ENCODE results near the gene CPNE5. TPM values are rescaled to one million over a fixed set of nuclear protein-coding genes. Genes with fewer than 3 reads are reported as not detected.
A peak's percentile ranks its signal among the peaks of the same experiment; 100 is the strongest.

Gene CPNE5
- total and polyA plus RNA-seq, 9 of the 15 experiments (the other 6 are each of a cell fraction or from before 2014, with no cell fraction given): 0.14 to 1.0 (median 0.46) TPM; not detected in 2

DNA sequence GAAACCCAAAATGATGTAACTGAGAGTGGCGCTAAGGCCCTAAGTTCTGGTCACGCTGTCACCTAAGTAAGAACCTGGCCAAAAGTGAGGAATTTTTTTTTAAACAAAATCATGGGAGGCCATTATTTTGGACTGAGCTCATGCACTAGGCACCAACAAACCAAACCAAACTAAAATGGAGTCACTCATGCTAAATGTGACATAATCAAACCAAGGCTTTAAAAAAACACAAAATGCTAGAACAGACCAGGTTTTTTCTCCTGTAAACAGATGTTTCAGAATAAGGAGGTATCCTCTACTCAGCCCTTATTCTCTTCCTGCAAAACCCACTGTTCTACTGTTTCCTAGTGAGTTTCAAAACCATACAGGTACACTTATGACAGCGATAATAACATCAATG lies 45.4 kb upstream of the CPNE5 start (continued):
- TF ChIP-seq FUS (optimal IDR thresholded peaks at IDR 0.05; ENCODE audit: low read depth, low read length) (no peak), TFAM (CRISPR knock-in tag; conservative IDR thresholded peaks at IDR 0.05) (no peak), TAF1 (IDR thresholded peaks at IDR 0.05; ENCODE audit: control insufficient read depth, extremely low read depth, insufficient read depth, low read length, severe bottlenecking) (no peak), ZNF224 (CRISPR knock-in tag; IDR thresholded peaks at IDR 0.05) (no peak), SIN3A (IDR thresholded peaks at IDR 0.05; ENCODE audit: borderline replicate concordance in 2 of 2, control insufficient read depth in 1 of 2, low read depth in 2 of 2, low read length in 2 of 2) (no peak), POLR2AphosphoS2 (IDR thresholded peaks at IDR 0.05; ENCODE audit: low read length) (no peak), BRCA1 (IDR thresholded peaks at IDR 0.05) (no peak), BRCA1 (CRISPR knock-in tag; IDR thresholded peaks at IDR 0.05) (no peak), EP300 (IDR thresholded peaks at IDR 0.05; ENCODE audit: low read length) (no peak), HMGN3 (IDR thresholded peaks at IDR 0.05; ENCODE audit: borderline replicate concordance, extremely low read depth, insufficient read length, low read depth, low read length) (no peak), EGR1 (conservative IDR thresholded peaks at IDR 0.05) (no peak), ERF (CRISPR knock-in tag; IDR thresholded peaks at IDR 0.05) (no peak), MCM7 (IDR thresholded peaks at IDR 0.05) (no peak)
- TF ChIP-seq, protein P1, sequence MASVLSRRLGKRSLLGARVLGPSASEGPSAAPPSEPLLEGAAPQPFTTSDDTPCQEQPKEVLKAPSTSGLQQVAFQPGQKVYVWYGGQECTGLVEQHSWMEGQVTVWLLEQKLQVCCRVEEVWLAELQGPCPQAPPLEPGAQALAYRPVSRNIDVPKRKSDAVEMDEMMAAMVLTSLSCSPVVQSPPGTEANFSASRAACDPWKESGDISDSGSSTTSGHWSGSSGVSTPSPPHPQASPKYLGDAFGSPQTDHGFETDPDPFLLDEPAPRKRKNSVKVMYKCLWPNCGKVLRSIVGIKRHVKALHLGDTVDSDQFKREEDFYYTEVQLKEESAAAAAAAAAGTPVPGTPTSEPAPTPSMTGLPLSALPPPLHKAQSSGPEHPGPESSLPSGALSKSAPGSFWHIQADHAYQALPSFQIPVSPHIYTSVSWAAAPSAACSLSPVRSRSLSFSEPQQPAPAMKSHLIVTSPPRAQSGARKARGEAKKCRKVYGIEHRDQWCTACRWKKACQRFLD (CRISPR knock-in tag; IDR thresholded peaks at IDR 0.05): peak; percentile 88
- TF ChIP-seq, protein P2, sequence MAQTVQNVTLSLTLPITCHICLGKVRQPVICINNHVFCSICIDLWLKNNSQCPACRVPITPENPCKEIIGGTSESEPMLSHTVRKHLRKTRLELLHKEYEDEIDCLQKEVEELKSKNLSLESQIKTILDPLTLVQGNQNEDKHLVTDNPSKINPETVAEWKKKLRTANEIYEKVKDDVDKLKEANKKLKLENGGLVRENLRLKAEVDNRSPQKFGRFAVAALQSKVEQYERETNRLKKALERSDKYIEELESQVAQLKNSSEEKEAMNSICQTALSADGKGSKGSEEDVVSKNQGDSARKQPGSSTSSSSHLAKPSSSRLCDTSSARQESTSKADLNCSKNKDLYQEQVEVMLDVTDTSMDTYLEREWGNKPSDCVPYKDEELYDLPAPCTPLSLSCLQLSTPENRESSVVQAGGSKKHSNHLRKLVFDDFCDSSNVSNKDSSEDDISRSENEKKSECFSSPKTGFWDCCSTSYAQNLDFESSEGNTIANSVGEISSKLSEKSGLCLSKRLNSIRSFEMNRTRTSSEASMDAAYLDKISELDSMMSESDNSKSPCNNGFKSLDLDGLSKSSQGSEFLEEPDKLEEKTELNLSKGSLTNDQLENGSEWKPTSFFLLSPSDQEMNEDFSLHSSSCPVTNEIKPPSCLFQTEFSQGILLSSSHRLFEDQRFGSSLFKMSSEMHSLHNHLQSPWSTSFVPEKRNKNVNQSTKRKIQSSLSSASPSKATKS (CRISPR knock-in tag; IDR thresholded peaks at IDR 0.05): no peak
- TF ChIP-seq, protein P3, sequence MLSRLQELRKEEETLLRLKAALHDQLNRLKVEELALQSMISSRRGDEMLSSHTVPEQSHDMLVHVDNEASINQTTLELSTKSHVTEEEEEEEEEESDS (CRISPR knock-in tag; IDR thresholded peaks at IDR 0.05): 0 out of 2 replicates have a peak, but pooled peaks have one; percentile 25
- TF ChIP-seq, protein P4, sequence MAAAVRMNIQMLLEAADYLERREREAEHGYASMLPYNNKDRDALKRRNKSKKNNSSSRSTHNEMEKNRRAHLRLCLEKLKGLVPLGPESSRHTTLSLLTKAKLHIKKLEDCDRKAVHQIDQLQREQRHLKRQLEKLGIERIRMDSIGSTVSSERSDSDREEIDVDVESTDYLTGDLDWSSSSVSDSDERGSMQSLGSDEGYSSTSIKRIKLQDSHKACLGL (CRISPR knock-in tag; IDR thresholded peaks at IDR 0.05; ENCODE audit: borderline replicate concordance, poor library complexity, severe bottlenecking): peak; percentile 40
- TF ChIP-seq, protein P5, sequence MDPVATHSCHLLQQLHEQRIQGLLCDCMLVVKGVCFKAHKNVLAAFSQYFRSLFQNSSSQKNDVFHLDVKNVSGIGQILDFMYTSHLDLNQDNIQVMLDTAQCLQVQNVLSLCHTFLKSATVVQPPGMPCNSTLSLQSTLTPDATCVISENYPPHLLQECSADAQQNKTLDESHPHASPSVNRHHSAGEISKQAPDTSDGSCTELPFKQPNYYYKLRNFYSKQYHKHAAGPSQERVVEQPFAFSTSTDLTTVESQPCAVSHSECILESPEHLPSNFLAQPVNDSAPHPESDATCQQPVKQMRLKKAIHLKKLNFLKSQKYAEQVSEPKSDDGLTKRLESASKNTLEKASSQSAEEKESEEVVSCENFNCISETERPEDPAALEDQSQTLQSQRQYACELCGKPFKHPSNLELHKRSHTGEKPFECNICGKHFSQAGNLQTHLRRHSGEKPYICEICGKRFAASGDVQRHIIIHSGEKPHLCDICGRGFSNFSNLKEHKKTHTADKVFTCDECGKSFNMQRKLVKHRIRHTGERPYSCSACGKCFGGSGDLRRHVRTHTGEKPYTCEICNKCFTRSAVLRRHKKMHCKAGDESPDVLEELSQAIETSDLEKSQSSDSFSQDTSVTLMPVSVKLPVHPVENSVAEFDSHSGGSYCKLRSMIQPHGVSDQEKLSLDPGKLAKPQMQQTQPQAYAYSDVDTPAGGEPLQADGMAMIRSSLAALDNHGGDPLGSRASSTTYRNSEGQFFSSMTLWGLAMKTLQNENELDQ (CRISPR knock-in tag; IDR thresholded peaks at IDR 0.05; ENCODE audit: borderline replicate concordance): no peak
- TF ChIP-seq, protein P6, sequence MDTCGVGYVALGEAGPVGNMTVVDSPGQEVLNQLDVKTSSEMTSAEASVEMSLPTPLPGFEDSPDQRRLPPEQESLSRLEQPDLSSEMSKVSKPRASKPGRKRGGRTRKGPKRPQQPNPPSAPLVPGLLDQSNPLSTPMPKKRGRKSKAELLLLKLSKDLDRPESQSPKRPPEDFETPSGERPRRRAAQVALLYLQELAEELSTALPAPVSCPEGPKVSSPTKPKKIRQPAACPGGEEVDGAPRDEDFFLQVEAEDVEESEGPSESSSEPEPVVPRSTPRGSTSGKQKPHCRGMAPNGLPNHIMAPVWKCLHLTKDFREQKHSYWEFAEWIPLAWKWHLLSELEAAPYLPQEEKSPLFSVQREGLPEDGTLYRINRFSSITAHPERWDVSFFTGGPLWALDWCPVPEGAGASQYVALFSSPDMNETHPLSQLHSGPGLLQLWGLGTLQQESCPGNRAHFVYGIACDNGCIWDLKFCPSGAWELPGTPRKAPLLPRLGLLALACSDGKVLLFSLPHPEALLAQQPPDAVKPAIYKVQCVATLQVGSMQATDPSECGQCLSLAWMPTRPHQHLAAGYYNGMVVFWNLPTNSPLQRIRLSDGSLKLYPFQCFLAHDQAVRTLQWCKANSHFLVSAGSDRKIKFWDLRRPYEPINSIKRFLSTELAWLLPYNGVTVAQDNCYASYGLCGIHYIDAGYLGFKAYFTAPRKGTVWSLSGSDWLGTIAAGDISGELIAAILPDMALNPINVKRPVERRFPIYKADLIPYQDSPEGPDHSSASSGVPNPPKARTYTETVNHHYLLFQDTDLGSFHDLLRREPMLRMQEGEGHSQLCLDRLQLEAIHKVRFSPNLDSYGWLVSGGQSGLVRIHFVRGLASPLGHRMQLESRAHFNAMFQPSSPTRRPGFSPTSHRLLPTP (IDR thresholded peaks at IDR 0.05; ENCODE audit: borderline replicate concordance, extremely low read depth, insufficient read length): no peak
